HepG2 (cell line): ENCODE results near the gene DMAC2L. TPM values are rescaled to one million over a fixed set of nuclear protein-coding genes. Genes with fewer than 3 reads are reported as not detected.

Experiments
- ATAC-seq: fragments of 200-7000 bp; cut with Tn5 transposase; 3 replicates; pipeline ENCODE4 v1.9.1; 2020; ENCODE audit warnings: mild to moderate bottlenecking, moderate library complexity
- BruUV-seq: library from RNA; stranded (reverse); fragments of 400-500 nt; replicated peaks from 2 replicates; lab custom pipeline; 2021; lab: Mats Ljungman, UMichigan
- CTCF ChIA-PET: fragments of 300-600 bp; formaldehyde crosslinking; extraction: SDS; loops from one replicate; lab custom pipeline; 2021; ENCODE audit warnings: low total read pairs, inconsistent platforms, low intra/inter-chr PET ratio; lab: Yijun Ruan, JAX
- POLR2A ChIA-PET: fragments of 350-600 bp; sonication (Branson Sonifier 250); formaldehyde crosslinking; loops from one replicate; lab custom pipeline; 2020; ENCODE audit warnings: antibody characterized with exemption, inconsistent platforms; lab: Yijun Ruan, JAX
- DNase-seq: peaks from one replicate; pipeline ENCODE4 v3.0.0-alpha.2; 2015; ENCODE audit warnings: low spot score
- FAIRE-seq: peaks from 3 replicates; lab custom pipeline; 2011; peaks lifted over from hg19 to GRCh38; lab: Jason Lieb, UNC
- H2AFZ ChIP-seq: one replicate; pipeline ENCODE4 v1.6.1; 2011; ENCODE audit warnings: low read length, inconsistent platforms
- H3K27ac ChIP-seq: fragments of 300-600 bp; 3 replicates; pipeline ENCODE4 v1.8.0; 2011; ENCODE audit warnings: mixed run types, mild to moderate bottlenecking, mixed read lengths, low read length, inconsistent platforms; ENCODE audit not compliant: insufficient read depth; ENCODE audit errors: extremely low read length
- H3K27me3 ChIP-seq, 2 experiments: fragments of 200-600 bp in 1 of 2; 2 replicates in 1 of 2; 3 replicates in 1 of 2; pipeline versions ENCODE4 v1.6.0 to v1.8.0; 2011; ENCODE audit warnings: low read length in 2 of 2, mild to moderate bottlenecking in 2 of 2, moderate library complexity in 2 of 2, inconsistent platforms in 1 of 2; ENCODE audit not compliant: insufficient read depth in 2 of 2, control insufficient read depth in 1 of 2
- H3K36me3 ChIP-seq, 2 experiments: fragments of 200-600 bp in 1 of 2; replicated peaks in 1 of 2; 2 replicates in 1 of 2; 3 replicates in 1 of 2; pipeline versions ENCODE4 v1.5.1 to v1.8.0; 2011; ENCODE audit warnings: low read length in 2 of 2, inconsistent platforms in 1 of 2; ENCODE audit not compliant: insufficient read depth in 2 of 2, control insufficient read depth in 1 of 2
- H3K4me1 ChIP-seq: 2 replicates; pipeline ENCODE4 v1.5.1; 2012; ENCODE audit warnings: low read length, inconsistent platforms; ENCODE audit not compliant: insufficient read depth
- H3K4me2 ChIP-seq: 2 replicates; pipeline ENCODE4 v1.6.0; 2011; ENCODE audit warnings: low read depth, low read length, inconsistent platforms
- H3K4me3 ChIP-seq, 3 experiments: fragments of 200-600 bp in 1 of 3; sonication (generic), shearing (Covaris generic) in 1 of 3; replicated peaks in 1 of 3; 2 replicates each; pipeline ENCODE4 v1.5.1; 2011 to 2016; ENCODE audit warnings: low read length in 3 of 3, inconsistent platforms in 2 of 3, low read depth in 2 of 3, mild to moderate bottlenecking in 2 of 3, control low read depth in 1 of 3, mixed read lengths in 1 of 3; ENCODE audit not compliant: insufficient read depth in 1 of 3
- H3K79me2 ChIP-seq: one replicate; pipeline ENCODE4 v1.6.1; 2011; ENCODE audit warnings: low read length, inconsistent platforms; ENCODE audit not compliant: insufficient read depth
- H3K9ac ChIP-seq: 2 replicates; pipeline ENCODE4 v1.6.0; 2011; ENCODE audit warnings: mild to moderate bottlenecking, low read depth, low read length, inconsistent platforms; ENCODE audit not compliant: insufficient read depth
- H3K9me3 ChIP-seq: 2 replicates; pipeline ENCODE4 v1.5.1; 2012; ENCODE audit warnings: mild to moderate bottlenecking, low read length
- H4K20me1 ChIP-seq: 2 replicates; pipeline ENCODE4 v1.6.0; 2011; ENCODE audit warnings: inconsistent platforms, mild to moderate bottlenecking, low read length, moderate library complexity; ENCODE audit not compliant: insufficient read depth
- ADNP ChIP-seq: sonication (generic); formaldehyde crosslinking; IDR thresholded peaks from 2 replicates; pipeline ENCODE4 v1.4.0; 2020; ENCODE audit warnings: missing genetic modification reagents
- ATF7-NPFF ChIP-seq: sonication (generic); formaldehyde crosslinking; IDR thresholded peaks from 2 replicates; pipeline ENCODE4 v1.8.1; 2023; ENCODE audit warnings: mild to moderate bottlenecking, low read depth, missing genetic modification reagents, moderate library complexity
- FOXA3 ChIP-seq: IDR thresholded peaks from 2 replicates; pipeline ENCODE4 v1.6.1; 2016; ENCODE audit warnings: missing genetic modification reagents, missing compliant biosample characterization
- RNF2 ChIP-seq: fragments of 450-650 bp; conservative IDR thresholded peaks from 2 replicates; pipeline ENCODE4 v1.6.1; 2016; ENCODE audit warnings: low read depth
- SAP130 ChIP-seq: IDR thresholded peaks from 2 replicates; pipeline ENCODE4 v1.6.1; 2016; ENCODE audit warnings: low read depth
- SOX6 ChIP-seq, 2 experiments: fragments of 450-650 bp in 1 of 2; sonication (generic) in 1 of 2; formaldehyde crosslinking in 1 of 2; IDR thresholded peaks; 2 replicates each; pipeline versions ENCODE4 v1.4.0 to v1.6.1; 2017 to 2020; ENCODE audit warnings: antibody characterized with exemption in 1 of 2, mild to moderate bottlenecking in 1 of 2, missing genetic modification reagents in 1 of 2
- ZNF251 ChIP-seq: sonication (generic); formaldehyde crosslinking; IDR thresholded peaks from 2 replicates; pipeline ENCODE4 v1.9.0; 2021; ENCODE audit warnings: mild to moderate bottlenecking, missing genetic modification reagents
- ZNF562 ChIP-seq: sonication (generic); formaldehyde crosslinking; IDR thresholded peaks from 2 replicates; pipeline ENCODE4 v1.8.0; 2022; ENCODE audit warnings: missing genetic modification reagents, borderline replicate concordance
- ZNF703 ChIP-seq: sonication (generic); formaldehyde crosslinking; IDR thresholded peaks from 2 replicates; pipeline ENCODE4 v1.5.1; 2020; ENCODE audit warnings: missing genetic modification reagents, mild to moderate bottlenecking, moderate library complexity, borderline replicate concordance
- WGBS: methylation state at CpG from one replicate; pipeline ENCODE4 v1.1.6; 2017; ENCODE audit warnings: low lambda C conversion rate; 5-methylcytosine and 5-hydroxymethylcytosine counted together
- in situ Hi-C: cut with HindIII; loops from 2 replicates; pipeline ENCODE4 v1.10.0; 2017; ENCODE audit warnings: low pct_unique_long_range_greater_than_20kb; ENCODE audit not compliant: extremely low pct_ligation_motif_present
- intact Hi-C: fragments of 100-400 bp; cut with micrococcal nuclease; formaldehyde crosslinking; loops from one replicate; pipeline ENCODE4 v1.10.0; 2022; ENCODE audit not compliant: unreplicated experiment
- polyA plus RNA-seq, 8 experiments: library from polyadenylated mRNA; depleted of rRNA in 3 of 8; stranded (reverse) in 7 of 8; unstranded in 1 of 8; fragments of >200 nt; fragmentation: Illumina TruSeq in 4 of 8; extraction: Trizol in 4 of 8; gene quantifications; 2 replicates each; pipeline versions ENCODE4 v1.2.1 to v1.2.3, GENCODE V29; 2011 to 2016; ENCODE audit warnings: low read depth in 4 of 8, missing spikeins in 1 of 8, mixed read lengths in 1 of 8; ENCODE audit not compliant: insufficient read depth in 1 of 8
- total RNA-seq, 5 experiments: library from RNA; depleted of rRNA; stranded (reverse); fragments of >200 nt; fragmentation: Illumina TruSeq; extraction: Trizol; gene quantifications; 2 replicates each; pipeline ENCODE4 v1.2.3, GENCODE V29; 2016; ENCODE audit warnings: low read depth in 1 of 5
- TF ChIP-seq, protein P1 (sequence below): IDR thresholded peaks from 2 replicates; pipeline ENCODE4 v1.6.1; 2016; ENCODE audit warnings: low read depth, borderline replicate concordance
- TF ChIP-seq, protein P2 (sequence below): sonication (generic); formaldehyde crosslinking; IDR thresholded peaks from 2 replicates; pipeline ENCODE4 v1.5.0; 2020; ENCODE audit warnings: mild to moderate bottlenecking, missing genetic modification reagents
- TF ChIP-seq, protein P3 (sequence below): sonication (generic); formaldehyde crosslinking; IDR thresholded peaks from 2 replicates; pipeline ENCODE4 v1.8.0; 2022; ENCODE audit warnings: missing genetic modification reagents, mild to moderate bottlenecking, borderline replicate concordance

DMAC2L gene
- total and polyA plus RNA-seq, 2 of the 13 experiments (the other 11 are each of a cell fraction or from before 2014, with no cell fraction given), result 19.4 to 23.2 TPM

DNA sequence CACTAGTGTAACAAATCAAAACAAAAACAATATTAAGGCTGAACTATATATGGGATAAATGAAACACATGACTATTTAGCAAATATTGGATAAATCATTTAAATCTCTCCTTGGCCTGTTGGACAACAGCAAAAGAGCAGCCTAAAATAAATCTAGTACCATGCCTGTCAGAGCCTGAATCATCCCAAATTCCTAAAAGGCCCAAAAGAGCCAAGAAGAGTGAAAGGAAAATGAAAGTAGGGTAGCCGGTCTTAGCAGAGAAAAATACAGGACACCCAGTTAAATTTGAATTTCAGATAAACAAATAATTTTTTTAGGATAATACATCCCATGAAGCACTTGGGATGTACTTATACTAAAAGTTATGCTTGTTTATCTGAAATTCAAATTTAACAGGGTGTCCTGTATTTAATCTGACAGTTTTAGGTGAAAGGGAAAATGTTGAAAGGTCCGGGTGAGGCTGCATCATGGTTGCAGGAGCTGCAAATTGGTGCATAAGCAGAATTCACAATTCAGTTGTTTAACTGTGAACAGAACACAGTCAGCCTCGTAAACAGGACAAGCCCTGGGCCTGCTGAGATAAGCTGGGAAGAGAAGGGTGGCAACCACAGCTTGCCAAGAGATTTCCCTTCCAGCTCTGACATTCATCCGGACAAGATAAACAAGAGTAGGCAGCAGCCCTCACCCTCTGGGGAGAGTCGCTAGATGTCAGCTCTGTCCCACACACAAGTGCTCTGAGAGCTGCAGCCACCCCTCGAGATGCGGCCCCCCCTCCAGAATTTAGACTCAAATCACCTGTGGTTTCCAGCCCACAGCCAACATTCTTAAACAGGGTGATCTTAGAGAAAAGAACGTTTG is 30.3 kb downstream of the DMAC2L start (continued):
- TF ChIP-seq SOX6 (IDR thresholded peaks at IDR 0.05) (no peak), SOX6 (CRISPR knock-in tag; IDR thresholded peaks at IDR 0.05) (peak; percentile 19; the same call in 1 of the 2 replicates), ZNF562 (no peak), RNF2 (no peak), FOXA3 (CRISPR knock-in tag) (peak; percentile 46; the same call in 1 of the 2 replicates), SAP130 (CRISPR knock-in tag) (peak; percentile 46; the same call in 1 of the 2 replicates)
- TF ChIP-seq, protein P1, sequence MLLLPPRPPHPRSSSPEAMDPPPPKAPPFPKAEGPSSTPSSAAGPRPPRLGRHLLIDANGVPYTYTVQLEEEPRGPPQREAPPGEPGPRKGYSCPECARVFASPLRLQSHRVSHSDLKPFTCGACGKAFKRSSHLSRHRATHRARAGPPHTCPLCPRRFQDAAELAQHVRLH (CRISPR knock-in tag), result 0 out of 2 replicates have a peak, but pooled peaks have one; percentile 38

DNA sequence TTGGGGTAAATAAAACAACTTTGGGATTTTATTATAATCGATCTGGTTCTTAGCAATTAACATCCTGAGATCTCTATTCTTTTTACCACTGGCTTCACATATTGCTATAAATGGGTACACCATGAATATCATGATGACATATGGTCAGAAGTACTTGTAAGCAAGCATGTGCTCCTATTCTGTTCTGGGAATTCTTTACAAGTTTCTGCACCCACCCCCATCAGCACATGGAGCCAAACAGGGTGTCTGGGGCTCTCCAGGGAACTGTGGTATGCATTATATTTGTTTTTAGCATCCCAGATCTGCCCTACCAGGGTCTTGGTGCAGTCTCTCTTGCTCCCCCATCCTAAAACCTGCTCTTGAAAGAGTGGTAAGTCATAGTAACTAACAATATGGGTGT is 31.3 kb downstream of the DMAC2L start:
- no peak overlapping the region for H3K27ac ChIP-seq
- no TSS peak for BruUV-seq

More for the DNA sequence above, 31.3 kb downstream of the DMAC2L start:
- no peaks in the 10 kb centered on the region for H3K27me3 ChIP-seq
- H2AFZ ChIP-seq, result no peak overlapping the region
- intact Hi-C loops, result loop anchor here (5.0 kb wide), 1 partner anchor 189 kb away; the partner anchor contains the start of gene MAP4K5
- H3K4me3 ChIP-seq, result no peak overlapping the region
- POLR2A ChIA-PET, result interaction anchor here (0.6 kb wide), 1 partner anchor 8 kb away, joined by 3 read pairs; no protein-coding TSS in a partner anchor
- no peaks in the 10 kb centered on the region for H3K9me3 ChIP-seq
- no peaks in the 10 kb centered on the region for H3K79me2 ChIP-seq
- peaks cover 15% of the 10 kb centered on the region for H3K4me1 ChIP-seq
- no peak overlapping the region for H3K9ac ChIP-seq
- CTCF ChIA-PET, result no interaction called here
- WGBS, result 88% methylated on average over 1 of the region's 1 CpG
- no peaks in the 10 kb centered on the region for H4K20me1 ChIP-seq
- no peak for TF ChIP-seq ZNF703 (CRISPR knock-in tag)
- TF ChIP-seq, protein P2, sequence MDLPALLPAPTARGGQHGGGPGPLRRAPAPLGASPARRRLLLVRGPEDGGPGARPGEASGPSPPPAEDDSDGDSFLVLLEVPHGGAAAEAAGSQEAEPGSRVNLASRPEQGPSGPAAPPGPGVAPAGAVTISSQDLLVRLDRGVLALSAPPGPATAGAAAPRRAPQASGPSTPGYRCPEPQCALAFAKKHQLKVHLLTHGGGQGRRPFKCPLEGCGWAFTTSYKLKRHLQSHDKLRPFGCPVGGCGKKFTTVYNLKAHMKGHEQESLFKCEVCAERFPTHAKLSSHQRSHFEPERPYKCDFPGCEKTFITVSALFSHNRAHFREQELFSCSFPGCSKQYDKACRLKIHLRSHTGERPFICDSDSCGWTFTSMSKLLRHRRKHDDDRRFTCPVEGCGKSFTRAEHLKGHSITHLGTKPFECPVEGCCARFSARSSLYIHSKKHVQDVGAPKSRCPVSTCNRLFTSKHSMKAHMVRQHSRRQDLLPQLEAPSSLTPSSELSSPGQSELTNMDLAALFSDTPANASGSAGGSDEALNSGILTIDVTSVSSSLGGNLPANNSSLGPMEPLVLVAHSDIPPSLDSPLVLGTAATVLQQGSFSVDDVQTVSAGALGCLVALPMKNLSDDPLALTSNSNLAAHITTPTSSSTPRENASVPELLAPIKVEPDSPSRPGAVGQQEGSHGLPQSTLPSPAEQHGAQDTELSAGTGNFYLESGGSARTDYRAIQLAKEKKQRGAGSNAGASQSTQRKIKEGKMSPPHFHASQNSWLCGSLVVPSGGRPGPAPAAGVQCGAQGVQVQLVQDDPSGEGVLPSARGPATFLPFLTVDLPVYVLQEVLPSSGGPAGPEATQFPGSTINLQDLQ (CRISPR knock-in tag), result no peak
- no peak for TF ChIP-seq ATF7-NPFF (CRISPR knock-in tag)
- TF ChIP-seq ZNF251, result no peak
- TF ChIP-seq, protein P3, sequence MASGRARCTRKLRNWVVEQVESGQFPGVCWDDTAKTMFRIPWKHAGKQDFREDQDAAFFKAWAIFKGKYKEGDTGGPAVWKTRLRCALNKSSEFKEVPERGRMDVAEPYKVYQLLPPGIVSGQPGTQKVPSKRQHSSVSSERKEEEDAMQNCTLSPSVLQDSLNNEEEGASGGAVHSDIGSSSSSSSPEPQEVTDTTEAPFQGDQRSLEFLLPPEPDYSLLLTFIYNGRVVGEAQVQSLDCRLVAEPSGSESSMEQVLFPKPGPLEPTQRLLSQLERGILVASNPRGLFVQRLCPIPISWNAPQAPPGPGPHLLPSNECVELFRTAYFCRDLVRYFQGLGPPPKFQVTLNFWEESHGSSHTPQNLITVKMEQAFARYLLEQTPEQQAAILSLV (CRISPR knock-in tag), result no peak
- TF ChIP-seq ADNP, result no peak
- TF ChIP-seq, all 625 proteins: peak for 0
- in situ Hi-C loops, result no loop called here
- no peak for ATAC-seq
- no peak for FAIRE-seq
- Histone ChIP-seq H3K4me2 (no peak overlapping the region), H3K36me3 (peaks cover 0 to 2% of the 10 kb centered on the region in 2 experiments; a peak in 1 of 5 replicates)
- no peak for DNase-seq
